ENCODE data around the gene MAP2K4.
"Not testable (repeated sequence)": the region's sequence is repeated elsewhere in the genome, so short reads cannot be mapped to it uniquely, and the experiment has no call there.

The MAP2K4 gene

DNA sequence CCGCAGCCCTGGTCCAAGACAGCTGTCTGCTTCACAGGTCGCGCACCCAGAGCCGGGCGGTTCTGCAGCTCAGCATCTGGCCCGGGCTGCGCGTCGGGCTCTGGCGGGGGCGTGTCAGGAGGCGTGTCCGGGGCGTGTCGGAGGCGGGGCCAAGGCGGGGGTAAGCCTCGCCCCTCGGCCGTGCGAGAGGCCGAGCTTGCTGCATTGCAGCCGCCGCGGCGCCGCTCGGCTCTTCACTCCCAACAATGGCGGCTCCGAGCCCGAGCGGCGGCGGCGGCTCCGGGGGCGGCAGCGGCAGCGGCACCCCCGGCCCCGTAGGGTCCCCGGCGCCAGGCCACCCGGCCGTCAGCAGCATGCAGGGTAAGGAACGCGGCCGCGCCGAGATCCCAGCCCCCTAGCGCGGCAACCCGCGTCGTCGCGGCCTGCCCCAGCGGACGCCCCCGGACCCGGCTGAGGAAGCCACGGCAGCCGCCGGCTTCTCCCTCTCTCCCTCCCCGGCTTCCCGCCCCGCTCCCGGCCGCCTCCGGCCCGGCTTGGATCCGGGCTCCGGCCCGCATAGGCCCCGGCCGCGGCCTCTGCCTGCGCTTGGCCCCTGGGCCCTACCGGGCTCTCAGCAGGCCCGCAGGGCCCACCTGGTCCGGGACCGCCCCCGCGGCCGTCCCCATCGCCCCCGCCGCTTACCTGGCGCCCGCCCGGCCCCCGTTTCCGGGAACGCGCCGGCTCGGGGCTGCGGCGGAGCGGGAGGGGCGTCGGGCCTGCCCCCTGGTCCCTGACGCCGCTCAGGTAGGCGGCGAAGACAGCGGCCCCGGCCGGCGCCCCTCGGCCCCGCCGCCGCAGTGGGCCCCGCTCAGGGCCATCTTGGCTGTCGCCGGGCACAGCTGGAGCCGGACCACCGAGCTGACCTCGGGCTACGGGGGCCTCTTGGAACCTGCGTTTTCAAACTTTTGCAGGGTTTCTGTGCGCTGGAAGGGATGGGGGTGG is at the start of gene MAP2K4:
MAP2K4 (plus strand) TSS at position 236 of the 981 bp plus-strand sequence; CDS start at position 246, 10 bp downstream.
- Histone ChIP-seq H3K9me3 (no peaks in the 10 kb centered on the region), H3K27ac (peak within 1 kb of the TSS; percentile 89), H3K36me3 (no peaks in the 10 kb centered on the region), H3K4me3 (ENCODE audit: low read depth in 1 of 2, low read length in 1 of 2) (peak within 1 kb of the TSS; percentile 72 to 82), H3K4me1 (ENCODE audit: control insufficient read depth in 1 of 2, insufficient read depth in 1 of 2, low read depth in 1 of 2, low read length in 1 of 2) (peaks cover 20 to 21% of the 10 kb centered on the region in 2 experiments), H3K27me3 (peaks cover 26% of the 10 kb centered on the region)
- TF ChIP-seq, protein P1, sequence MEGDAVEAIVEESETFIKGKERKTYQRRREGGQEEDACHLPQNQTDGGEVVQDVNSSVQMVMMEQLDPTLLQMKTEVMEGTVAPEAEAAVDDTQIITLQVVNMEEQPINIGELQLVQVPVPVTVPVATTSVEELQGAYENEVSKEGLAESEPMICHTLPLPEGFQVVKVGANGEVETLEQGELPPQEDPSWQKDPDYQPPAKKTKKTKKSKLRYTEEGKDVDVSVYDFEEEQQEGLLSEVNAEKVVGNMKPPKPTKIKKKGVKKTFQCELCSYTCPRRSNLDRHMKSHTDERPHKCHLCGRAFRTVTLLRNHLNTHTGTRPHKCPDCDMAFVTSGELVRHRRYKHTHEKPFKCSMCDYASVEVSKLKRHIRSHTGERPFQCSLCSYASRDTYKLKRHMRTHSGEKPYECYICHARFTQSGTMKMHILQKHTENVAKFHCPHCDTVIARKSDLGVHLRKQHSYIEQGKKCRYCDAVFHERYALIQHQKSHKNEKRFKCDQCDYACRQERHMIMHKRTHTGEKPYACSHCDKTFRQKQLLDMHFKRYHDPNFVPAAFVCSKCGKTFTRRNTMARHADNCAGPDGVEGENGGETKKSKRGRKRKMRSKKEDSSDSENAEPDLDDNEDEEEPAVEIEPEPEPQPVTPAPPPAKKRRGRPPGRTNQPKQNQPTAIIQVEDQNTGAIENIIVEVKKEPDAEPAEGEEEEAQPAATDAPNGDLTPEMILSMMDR (IDR thresholded peaks at IDR 0.05): peak; percentile 44

GRCh38 chr17:11972741-11973140 is 47.9 kb upstream of the MAP2K4 start:
- not testable (repeated sequence) for H3K9me3 ChIP-seq; H3K27me3 ChIP-seq; H3K27ac ChIP-seq; H3K4me3 ChIP-seq (ENCODE audit: low read depth in 1 of 2, low read length in 1 of 2); H3K4me1 ChIP-seq (ENCODE audit: control insufficient read depth in 1 of 2, insufficient read depth in 1 of 2, low read depth in 1 of 2, low read length in 1 of 2)
- H3K36me3 ChIP-seq: peaks cover 11% of the 10 kb centered on the region

- TF ChIP-seq, protein P1 (IDR thresholded peaks at IDR 0.05): no peak
- Histone ChIP-seq H3K27ac (no peak overlapping the region), H3K9me3 (no peaks in the 10 kb centered on the region), H3K4me1 (ENCODE audit: control insufficient read depth in 1 of 2, insufficient read depth in 1 of 2, low read depth in 1 of 2, low read length in 1 of 2) (no peaks in the 10 kb centered on the region), H3K27me3 (no peaks in the 10 kb centered on the region), H3K4me3 (ENCODE audit: low read depth in 1 of 2, low read length in 1 of 2) (no peak overlapping the region), H3K36me3 (peaks cover 41% of the 10 kb centered on the region)
These were observed 40.9 kb upstream of the MAP2K4 start for GRCh38 chr17:11979795-11980194.

GRCh38 chr17:11980813-11981212 is 39.9 kb upstream of the MAP2K4 start:
- TF ChIP-seq, protein P1 (IDR thresholded peaks at IDR 0.05): no peak
- Histone ChIP-seq H3K9me3 (no peaks in the 10 kb centered on the region), H3K36me3 (peaks cover 49% of the 10 kb centered on the region), H3K4me1 (ENCODE audit: control insufficient read depth in 1 of 2, insufficient read depth in 1 of 2, low read depth in 1 of 2, low read length in 1 of 2) (no peaks in the 10 kb centered on the region), H3K27ac (no peak overlapping the region), H3K27me3 (no peaks in the 10 kb centered on the region), H3K4me3 (ENCODE audit: low read depth in 1 of 2, low read length in 1 of 2) (no peak overlapping the region)

GRCh38 chr17:11981862-11982261 is 38.8 kb upstream of the MAP2K4 start:
- TF ChIP-seq, protein P1 (IDR thresholded peaks at IDR 0.05): no peak
- H3K27me3 ChIP-seq: no peaks in the 10 kb centered on the region
- H3K4me1 ChIP-seq (ENCODE audit: control insufficient read depth in 1 of 2, insufficient read depth in 1 of 2, low read depth in 1 of 2, low read length in 1 of 2): no peaks in the 10 kb centered on the region
- no peak overlapping the region for H3K27ac ChIP-seq
- no peaks in the 10 kb centered on the region for H3K9me3 ChIP-seq
- no peak overlapping the region for H3K4me3 ChIP-seq (ENCODE audit: low read depth in 1 of 2, low read length in 1 of 2)
- H3K36me3 ChIP-seq: peaks cover 51% of the 10 kb centered on the region

Data from neutrophil (primary cell).